Breast epithelium (tissue), 3 donors: ENCODE results near the gene NPR2.

Experiments
- POLR2A ChIP-seq: fragments of 450-650 bp; IDR thresholded peaks from one replicate; pipeline ENCODE4 v1.6.1; 2016; ENCODE audit warnings: antibody characterized with exemption, mild to moderate bottlenecking, moderate library complexity
- TF ChIP-seq, protein P1 (sequence below), 3 donors: fragments of 450-650 bp; IDR thresholded peaks; one replicate each; pipeline ENCODE4 v1.5.1; 2016 to 2017; ENCODE audit warnings: antibody characterized with exemption in 3 of 3, mild to moderate bottlenecking in 3 of 3, moderate library complexity in 3 of 3

DNA sequence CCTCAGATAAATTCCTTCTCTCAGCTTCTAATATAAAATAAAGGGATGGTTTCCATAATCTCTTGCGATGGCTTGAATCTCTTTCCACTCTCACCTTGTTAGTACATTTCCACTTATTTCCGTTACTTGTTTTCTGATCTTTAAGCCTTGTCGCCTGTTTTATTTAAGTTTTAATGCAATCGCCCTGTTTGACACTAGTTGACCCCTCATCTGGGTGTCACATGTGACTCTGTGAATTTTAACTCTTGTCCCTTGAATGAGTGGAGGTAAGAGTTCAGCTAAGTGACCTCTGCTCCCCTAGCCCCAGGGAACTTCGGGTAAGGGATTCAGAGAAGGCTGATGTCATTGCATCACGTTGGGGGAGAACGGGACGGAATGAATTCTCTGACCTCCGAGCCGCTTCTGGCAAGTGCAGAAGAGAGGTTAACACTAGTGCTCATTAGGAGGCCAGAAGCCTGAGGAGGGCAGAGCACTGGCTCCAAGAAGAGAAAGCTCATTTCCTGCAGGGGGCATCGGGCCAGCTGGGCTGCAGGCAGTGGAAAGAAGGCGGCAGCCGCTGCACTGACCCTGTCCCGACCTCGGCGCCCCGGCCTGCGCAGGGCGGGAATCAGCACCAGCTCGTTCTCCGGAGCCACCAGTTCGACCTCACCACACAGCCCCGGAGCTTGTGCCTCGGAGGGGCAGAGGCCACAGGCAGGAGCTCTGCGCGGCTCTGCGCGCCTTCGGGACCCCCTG lies 22.9 kb downstream of the NPR2 start:
- TF ChIP-seq, protein P1, sequence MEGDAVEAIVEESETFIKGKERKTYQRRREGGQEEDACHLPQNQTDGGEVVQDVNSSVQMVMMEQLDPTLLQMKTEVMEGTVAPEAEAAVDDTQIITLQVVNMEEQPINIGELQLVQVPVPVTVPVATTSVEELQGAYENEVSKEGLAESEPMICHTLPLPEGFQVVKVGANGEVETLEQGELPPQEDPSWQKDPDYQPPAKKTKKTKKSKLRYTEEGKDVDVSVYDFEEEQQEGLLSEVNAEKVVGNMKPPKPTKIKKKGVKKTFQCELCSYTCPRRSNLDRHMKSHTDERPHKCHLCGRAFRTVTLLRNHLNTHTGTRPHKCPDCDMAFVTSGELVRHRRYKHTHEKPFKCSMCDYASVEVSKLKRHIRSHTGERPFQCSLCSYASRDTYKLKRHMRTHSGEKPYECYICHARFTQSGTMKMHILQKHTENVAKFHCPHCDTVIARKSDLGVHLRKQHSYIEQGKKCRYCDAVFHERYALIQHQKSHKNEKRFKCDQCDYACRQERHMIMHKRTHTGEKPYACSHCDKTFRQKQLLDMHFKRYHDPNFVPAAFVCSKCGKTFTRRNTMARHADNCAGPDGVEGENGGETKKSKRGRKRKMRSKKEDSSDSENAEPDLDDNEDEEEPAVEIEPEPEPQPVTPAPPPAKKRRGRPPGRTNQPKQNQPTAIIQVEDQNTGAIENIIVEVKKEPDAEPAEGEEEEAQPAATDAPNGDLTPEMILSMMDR (IDR thresholded peaks at IDR 0.05) = no peak
- TF ChIP-seq POLR2A = no peak
